Suprapubic skin (tissue), 4 donors: Measurements from ENCODE around the gene MGAT4C. TPM values are rescaled to one million over a fixed set of nuclear protein-coding genes. Genes with fewer than 3 reads are reported as not detected.
"Not testable (repeated sequence)": the region's sequence is repeated elsewhere in the genome, so short reads cannot be mapped to it uniquely, and the experiment has no call there.

Experiments used
- DNase-seq, 2 donors: peaks; one replicate each; pipeline ENCODE4 v3.0.0-alpha.2; 2019; ENCODE audit warnings: low spot score in 2 of 2
- H3K27ac ChIP-seq: fragments of 200-600 bp; sonication (generic); one replicate; pipeline ENCODE4 v1.5.1; 2019
- H3K27me3 ChIP-seq: fragments of 200-600 bp; sonication (generic); one replicate; pipeline ENCODE4 v1.5.1; 2019
- H3K36me3 ChIP-seq: fragments of 200-600 bp; sonication (generic); one replicate; pipeline ENCODE4 v1.5.1; 2019
- H3K4me1 ChIP-seq: fragments of 200-600 bp; sonication (generic); one replicate; pipeline ENCODE4 v1.5.1; 2019
- H3K4me3 ChIP-seq: fragments of 200-600 bp; sonication (generic); one replicate; pipeline ENCODE4 v1.5.1; 2019; ENCODE audit warnings: mild to moderate bottlenecking
- H3K9me3 ChIP-seq: fragments of 200-600 bp; sonication (generic); one replicate; pipeline ENCODE4 v1.5.1; 2019
- CTCF ChIP-seq, 2 donors: fragments of 200-600 bp in 1 of 2; fragments of 450-650 bp in 1 of 2; sonication (generic) in 1 of 2; IDR thresholded peaks; one replicate each; pipeline ENCODE4 v1.5.1; 2016 to 2019; ENCODE audit warnings: antibody characterized with exemption in 2 of 2, mild to moderate bottlenecking in 1 of 2, moderate library complexity in 1 of 2
- EP300 ChIP-seq: sonication (generic); formaldehyde crosslinking; IDR thresholded peaks from one replicate; pipeline ENCODE4 v1.6.1; 2017; ENCODE audit warnings: antibody characterized with exemption
- POLR2A ChIP-seq, 2 donors: fragments of 450-650 bp; IDR thresholded peaks; one replicate each; pipeline ENCODE4 v1.6.1; 2017; ENCODE audit warnings: antibody characterized with exemption in 2 of 2, mild to moderate bottlenecking in 2 of 2, moderate library complexity in 2 of 2
- POLR2AphosphoS5 ChIP-seq, 3 donors: sonication (generic); formaldehyde crosslinking; IDR thresholded peaks; one replicate each; pipeline ENCODE4 v1.6.1; 2017; ENCODE audit warnings: antibody characterized with exemption in 3 of 3
- WGBS: methylation state at CpG from one replicate; pipeline ENCODE4 v1.1.5; 2018; 5-methylcytosine and 5-hydroxymethylcytosine counted together
- total RNA-seq, 4 donors: library from RNA; depleted of rRNA; stranded (reverse); fragments of >200 nt; gene quantifications; one replicate each; pipeline ENCODE4 v1.1.0, GENCODE V29; 2016

Gene MGAT4C
- total RNA-seq, 4 donors from 2014 or later, result under 0.01 to 0.55 (median 0.26) TPM; not detected in 1

DNA sequence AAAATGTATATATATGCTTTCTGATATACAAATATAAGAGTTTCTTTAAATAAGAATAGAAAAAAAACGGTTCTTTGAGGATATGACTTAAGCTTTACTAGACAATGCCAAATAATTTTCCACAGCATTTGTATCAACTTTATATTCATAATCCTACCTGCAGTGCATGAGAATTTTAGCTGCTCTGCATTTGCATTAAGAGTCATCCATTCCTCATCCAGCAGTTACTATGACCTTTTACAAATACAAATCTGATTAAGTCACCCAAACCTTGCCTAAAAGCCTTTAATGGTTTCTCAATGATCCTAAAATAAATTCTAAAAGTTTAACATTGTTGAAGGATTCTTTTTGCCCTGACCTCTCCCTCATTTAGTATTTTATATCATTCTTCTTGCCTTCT is 116.5 kb downstream of the MGAT4C start:
- TF ChIP-seq EP300, result no peak
- TF ChIP-seq POLR2AphosphoS5 (IDR thresholded peaks at IDR 0.05), result no peak
- no peak for TF ChIP-seq POLR2A (IDR thresholded peaks at IDR 0.05)
- TF ChIP-seq CTCF (IDR thresholded peaks at IDR 0.05), result no peak
- H3K9me3 ChIP-seq, result no peaks in the 10 kb centered on the region
- 73% methylated on average over 1 of the region's 1 CpG for WGBS
- H3K4me3 ChIP-seq, result no peak overlapping the region
- no peak overlapping the region for H3K27ac ChIP-seq
- no peak for DNase-seq
- H3K27me3 ChIP-seq, result no peaks in the 10 kb centered on the region
- no peaks in the 10 kb centered on the region for H3K36me3 ChIP-seq
- no peaks in the 10 kb centered on the region for H3K4me1 ChIP-seq

DNA sequence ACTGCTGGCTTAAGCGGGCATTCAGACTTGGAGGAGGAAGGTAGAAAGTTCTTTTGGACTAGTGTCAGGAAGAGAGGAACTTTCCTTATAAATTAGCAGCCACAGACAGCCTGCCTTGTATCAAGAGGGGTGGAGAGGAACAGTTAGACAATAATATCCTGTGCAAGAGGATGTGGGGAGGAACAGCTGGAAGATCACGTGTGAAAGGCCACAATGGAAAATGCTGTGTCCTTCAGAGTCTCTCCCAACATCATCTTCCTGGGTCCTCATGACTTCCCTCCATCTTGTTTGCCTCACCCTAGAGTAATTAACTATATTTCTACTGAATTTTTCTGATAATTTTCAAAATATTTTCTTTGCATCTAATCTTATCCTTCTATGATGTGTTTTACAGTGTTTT is 117.4 kb downstream of the MGAT4C start:
- no peak for DNase-seq
- H3K27ac ChIP-seq, result no peak overlapping the region
- H3K4me3 ChIP-seq, result no peak overlapping the region
- H3K9me3 ChIP-seq, result no peaks in the 10 kb centered on the region
- no peaks in the 10 kb centered on the region for H3K4me1 ChIP-seq
- no peaks in the 10 kb centered on the region for H3K36me3 ChIP-seq
- 76% methylated on average over 2 of the region's 2 CpGs for WGBS
- no peak for TF ChIP-seq CTCF (IDR thresholded peaks at IDR 0.05)
- no peak for TF ChIP-seq POLR2AphosphoS5 (IDR thresholded peaks at IDR 0.05)
- TF ChIP-seq POLR2A (IDR thresholded peaks at IDR 0.05), result no peak
- no peak for TF ChIP-seq EP300
- H3K27me3 ChIP-seq, result no peaks in the 10 kb centered on the region

GRCh38 chr12:86137936-86138335 is 118.3 kb downstream of the MGAT4C start:
- no peaks in the 10 kb centered on the region for H3K27me3 ChIP-seq
- no peak overlapping the region for H3K27ac ChIP-seq
- TF ChIP-seq CTCF (IDR thresholded peaks at IDR 0.05) (no peak), EP300 (no peak), POLR2AphosphoS5 (IDR thresholded peaks at IDR 0.05) (no peak), POLR2A (IDR thresholded peaks at IDR 0.05) (no peak)
- H3K36me3 ChIP-seq, result no peaks in the 10 kb centered on the region
- no peak overlapping the region for H3K4me3 ChIP-seq
- no peaks in the 10 kb centered on the region for H3K9me3 ChIP-seq
- WGBS, result 24% methylated on average over 2 of the region's 2 CpGs
- no peak for DNase-seq
- H3K4me1 ChIP-seq, result no peaks in the 10 kb centered on the region

- TF ChIP-seq EP300, result no peak
- TF ChIP-seq CTCF (IDR thresholded peaks at IDR 0.05), result no peak
- no peak for TF ChIP-seq POLR2A (IDR thresholded peaks at IDR 0.05)
- TF ChIP-seq POLR2AphosphoS5 (IDR thresholded peaks at IDR 0.05), result no peak
- DNase-seq, result no peak
- Histone ChIP-seq H3K27ac (no peak overlapping the region), H3K36me3 (no peaks in the 10 kb centered on the region), H3K27me3 (no peaks in the 10 kb centered on the region), H3K9me3 (no peaks in the 10 kb centered on the region), H3K4me3 (no peak overlapping the region), H3K4me1 (no peaks in the 10 kb centered on the region)
- WGBS, result 55% methylated on average over 3 of the region's 3 CpGs
Measured at GRCh38 chr12:86134561-86134960, 121.6 kb downstream of the MGAT4C start.

GRCh38 chr12:86126900-86127299 is 129.3 kb downstream of the MGAT4C start:
- not testable (repeated sequence) for DNase-seq, H3K9me3 ChIP-seq, H3K36me3 ChIP-seq, H3K27me3 ChIP-seq, H3K4me3 ChIP-seq, H3K4me1 ChIP-seq, H3K27ac ChIP-seq
- WGBS, result 93% methylated on average over 3 of the region's 3 CpGs

- WGBS, result 50% methylated on average over 3 of the region's 3 CpGs
- no peak overlapping the region for H3K4me3 ChIP-seq
- H3K4me1 ChIP-seq, result no peaks in the 10 kb centered on the region
- TF ChIP-seq EP300 (no peak), CTCF (IDR thresholded peaks at IDR 0.05) (no peak), POLR2A (IDR thresholded peaks at IDR 0.05) (no peak), POLR2AphosphoS5 (IDR thresholded peaks at IDR 0.05) (no peak)
- H3K36me3 ChIP-seq, result no peaks in the 10 kb centered on the region
- no peak for DNase-seq
- no peak overlapping the region for H3K27ac ChIP-seq
- no peaks in the 10 kb centered on the region for H3K27me3 ChIP-seq
- no peaks in the 10 kb centered on the region for H3K9me3 ChIP-seq
Measured at GRCh38 chr12:86122846-86123468, 133.2 kb downstream of the MGAT4C start.
